ENCODE data around the gene PSENEN.

PSENEN gene

DNA sequence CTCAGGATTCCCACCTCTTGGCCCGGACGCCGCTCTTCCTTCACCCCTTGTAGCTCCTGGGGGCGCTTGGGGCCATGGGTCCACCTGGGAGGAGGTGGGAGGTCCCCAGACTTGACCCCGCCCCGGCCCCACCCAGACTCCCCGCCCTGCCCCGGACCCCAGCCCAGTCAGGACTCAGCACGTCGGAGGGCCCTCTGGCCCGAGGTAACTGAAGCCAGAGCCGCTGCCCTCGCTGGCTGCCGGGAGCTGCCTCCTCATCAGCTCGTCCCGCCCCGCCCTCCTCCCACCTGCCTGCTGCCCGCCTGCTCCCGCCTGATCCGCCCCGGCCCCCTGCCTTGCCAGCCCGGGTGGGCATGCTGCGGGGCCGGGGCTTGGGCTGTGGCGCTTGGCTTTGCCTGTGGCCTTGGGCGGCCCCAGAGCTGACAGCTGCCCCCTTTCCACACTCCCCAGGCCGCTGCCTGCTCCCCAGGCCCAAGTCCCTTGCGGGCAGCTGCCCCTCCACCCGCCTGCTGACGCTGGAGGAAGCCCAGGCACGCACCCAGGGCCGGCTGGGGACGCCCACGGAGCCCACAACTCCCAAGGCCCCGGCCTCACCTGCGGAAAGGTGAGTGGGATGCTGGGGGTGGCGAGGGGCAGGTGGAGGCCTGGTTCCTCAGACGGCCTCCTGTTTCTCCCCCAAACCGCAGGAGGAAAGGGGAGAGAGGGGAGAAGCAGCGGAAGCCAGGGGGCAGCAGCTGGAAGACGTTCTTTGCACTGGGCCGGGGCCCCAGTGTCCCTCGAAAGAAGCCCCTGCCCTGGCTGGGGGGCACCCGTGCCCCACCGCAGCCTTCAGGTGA, 39.3 kb downstream of the PSENEN start:
- peak overlapping the region; percentile 47 for H3K9ac ChIP-seq (ENCODE audit: low read depth, low read length)
- peak overlapping the region; percentile 68 for H3K4me3 ChIP-seq (ENCODE audit: low read depth, low read length)
- no peaks in the 10 kb centered on the region for H3K9me3 ChIP-seq (ENCODE audit: control insufficient read depth, insufficient read depth, low read length)
- H3K36me3 ChIP-seq (ENCODE audit: control insufficient read depth, insufficient read depth, low read length) = no peaks in the 10 kb centered on the region
- H3K4me1 ChIP-seq (ENCODE audit: control insufficient read depth, insufficient read depth, low read length) = peaks cover 2% of the 10 kb centered on the region
- no peaks in the 10 kb centered on the region for H3K27me3 ChIP-seq (ENCODE audit: control insufficient read depth, insufficient read depth, low read length)

DNA sequence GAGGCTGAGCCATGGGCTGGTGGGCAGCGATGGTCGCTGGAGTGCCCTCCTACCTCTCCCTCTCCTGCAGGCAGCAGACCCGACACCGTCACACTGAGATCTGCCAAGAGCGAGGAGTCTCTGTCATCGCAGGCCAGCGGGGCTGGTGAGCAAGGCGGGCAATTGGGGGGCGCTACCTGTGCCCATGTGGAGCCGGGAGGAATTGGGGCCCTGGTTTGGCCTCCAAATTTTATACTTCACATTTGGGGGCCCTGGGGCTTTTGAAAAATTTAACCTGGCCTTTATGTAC, 39.8 kb downstream of the PSENEN start:
- H3K4me3 ChIP-seq (ENCODE audit: low read depth, low read length) = peak overlapping the region; percentile 62
- H3K27me3 ChIP-seq (ENCODE audit: control insufficient read depth, insufficient read depth, low read length) = no peaks in the 10 kb centered on the region
- no peak overlapping the region for H3K9ac ChIP-seq (ENCODE audit: low read depth, low read length)
- H3K36me3 ChIP-seq (ENCODE audit: control insufficient read depth, insufficient read depth, low read length) = no peaks in the 10 kb centered on the region
- H3K9me3 ChIP-seq (ENCODE audit: control insufficient read depth, insufficient read depth, low read length) = no peaks in the 10 kb centered on the region
- H3K4me1 ChIP-seq (ENCODE audit: control insufficient read depth, insufficient read depth, low read length) = peaks cover 2% of the 10 kb centered on the region

GRCh38 chr19:35786299-35787160, 41.1 kb downstream of the PSENEN start:
- no peak overlapping the region for H3K9ac ChIP-seq (ENCODE audit: low read depth, low read length)

DNA sequence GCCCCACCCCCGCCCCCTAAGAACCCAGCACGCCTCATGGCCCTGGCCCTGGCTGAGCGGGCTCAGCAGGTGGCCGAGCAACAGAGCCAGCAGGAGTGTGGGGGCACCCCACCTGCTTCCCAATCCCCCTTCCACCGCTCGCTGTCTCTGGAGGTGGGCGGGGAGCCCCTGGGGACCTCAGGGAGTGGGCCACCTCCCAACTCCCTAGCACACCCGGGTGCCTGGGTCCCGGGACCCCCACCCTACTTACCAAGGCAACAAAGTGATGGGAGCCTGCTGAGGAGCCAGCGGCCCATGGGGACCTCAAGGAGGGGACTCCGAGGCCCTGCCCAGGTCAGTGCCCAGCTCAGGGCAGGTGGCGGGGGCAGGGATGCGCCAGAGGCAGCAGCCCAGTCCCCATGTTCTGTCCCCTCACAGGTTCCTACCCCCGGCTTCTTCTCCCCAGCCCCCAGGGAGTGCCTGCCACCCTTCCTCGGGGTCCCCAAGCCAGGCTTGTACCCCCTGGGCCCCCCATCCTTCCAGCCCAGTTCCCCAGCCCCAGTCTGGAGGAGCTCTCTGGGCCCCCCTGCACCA, 41.9 kb downstream of the PSENEN start:
- Histone ChIP-seq H3K9me3 (ENCODE audit: control insufficient read depth, insufficient read depth, low read length) (no peaks in the 10 kb centered on the region), H3K36me3 (ENCODE audit: control insufficient read depth, insufficient read depth, low read length) (no peaks in the 10 kb centered on the region), H3K27me3 (ENCODE audit: control insufficient read depth, insufficient read depth, low read length) (no peaks in the 10 kb centered on the region), H3K4me1 (ENCODE audit: control insufficient read depth, insufficient read depth, low read length) (no peaks in the 10 kb centered on the region), H3K4me3 (ENCODE audit: low read depth, low read length) (no peak overlapping the region), H3K9ac (ENCODE audit: low read depth, low read length) (no peak overlapping the region)

More at GRCh38 chr19:35786299-35787160, 41.1 kb downstream of the PSENEN start:
- Histone ChIP-seq H3K4me1 (ENCODE audit: control insufficient read depth, insufficient read depth, low read length) (peaks cover under 1% of the 10 kb centered on the region), H3K36me3 (ENCODE audit: control insufficient read depth, insufficient read depth, low read length) (no peaks in the 10 kb centered on the region), H3K9me3 (ENCODE audit: control insufficient read depth, insufficient read depth, low read length) (no peaks in the 10 kb centered on the region), H3K27me3 (ENCODE audit: control insufficient read depth, insufficient read depth, low read length) (no peaks in the 10 kb centered on the region), H3K4me3 (ENCODE audit: low read depth, low read length) (no peak overlapping the region)

GRCh38 chr19:35788205-35788960, 42.9 kb downstream of the PSENEN start:
- H3K36me3 ChIP-seq (ENCODE audit: control insufficient read depth, insufficient read depth, low read length) = no peaks in the 10 kb centered on the region
- no peak overlapping the region for H3K4me3 ChIP-seq (ENCODE audit: low read depth, low read length)
- H3K9me3 ChIP-seq (ENCODE audit: control insufficient read depth, insufficient read depth, low read length) = no peaks in the 10 kb centered on the region
- H3K9ac ChIP-seq (ENCODE audit: low read depth, low read length) = no peak overlapping the region
- H3K27me3 ChIP-seq (ENCODE audit: control insufficient read depth, insufficient read depth, low read length) = no peaks in the 10 kb centered on the region
- no peaks in the 10 kb centered on the region for H3K4me1 ChIP-seq (ENCODE audit: control insufficient read depth, insufficient read depth, low read length)

DNA sequence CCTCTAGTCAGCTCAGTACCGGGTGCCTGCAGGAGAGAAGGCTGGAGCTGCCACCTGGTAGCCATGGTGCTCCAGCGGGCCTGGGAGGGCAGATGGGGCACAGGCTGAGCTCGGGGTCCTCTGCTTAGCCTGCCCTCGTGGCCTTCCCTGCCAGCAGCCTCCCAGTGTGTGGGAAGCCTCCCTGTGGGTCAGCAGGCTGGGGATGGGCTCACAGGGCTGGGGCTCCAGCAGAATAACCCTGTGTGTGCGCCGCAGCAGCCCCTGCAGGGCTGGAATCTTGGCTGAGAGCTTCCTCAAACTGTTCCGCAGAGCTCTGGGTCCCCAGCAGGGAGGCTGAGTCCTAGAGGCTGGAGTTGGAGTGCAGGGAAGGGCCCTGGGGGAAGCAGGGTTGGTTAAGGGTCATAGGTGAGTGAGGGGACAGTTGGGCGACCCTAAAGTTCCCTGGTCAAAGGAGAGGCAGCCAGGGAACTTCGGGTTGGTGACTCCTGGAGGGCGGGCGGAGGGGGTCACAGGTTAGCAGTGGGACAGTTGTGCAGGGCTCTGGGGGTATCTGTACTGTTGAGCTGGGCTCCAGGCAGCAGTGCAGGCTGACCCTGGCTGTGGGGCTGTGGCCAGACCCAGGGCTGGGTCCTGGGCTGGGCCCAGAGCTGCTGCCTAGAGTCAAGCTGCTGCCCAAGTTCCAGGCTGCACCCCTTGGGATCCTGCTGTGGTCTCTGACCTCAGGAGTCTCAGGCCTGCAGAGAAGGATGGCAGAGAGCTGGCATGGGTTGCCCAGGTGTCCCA, 43.9 kb downstream of the PSENEN start:
- Histone ChIP-seq H3K9ac (ENCODE audit: low read depth, low read length) (no peak overlapping the region), H3K4me1 (ENCODE audit: control insufficient read depth, insufficient read depth, low read length) (no peaks in the 10 kb centered on the region), H3K4me3 (ENCODE audit: low read depth, low read length) (no peak overlapping the region), H3K9me3 (ENCODE audit: control insufficient read depth, insufficient read depth, low read length) (no peaks in the 10 kb centered on the region), H3K27me3 (ENCODE audit: control insufficient read depth, insufficient read depth, low read length) (no peaks in the 10 kb centered on the region), H3K36me3 (ENCODE audit: control insufficient read depth, insufficient read depth, low read length) (no peaks in the 10 kb centered on the region)

DNA sequence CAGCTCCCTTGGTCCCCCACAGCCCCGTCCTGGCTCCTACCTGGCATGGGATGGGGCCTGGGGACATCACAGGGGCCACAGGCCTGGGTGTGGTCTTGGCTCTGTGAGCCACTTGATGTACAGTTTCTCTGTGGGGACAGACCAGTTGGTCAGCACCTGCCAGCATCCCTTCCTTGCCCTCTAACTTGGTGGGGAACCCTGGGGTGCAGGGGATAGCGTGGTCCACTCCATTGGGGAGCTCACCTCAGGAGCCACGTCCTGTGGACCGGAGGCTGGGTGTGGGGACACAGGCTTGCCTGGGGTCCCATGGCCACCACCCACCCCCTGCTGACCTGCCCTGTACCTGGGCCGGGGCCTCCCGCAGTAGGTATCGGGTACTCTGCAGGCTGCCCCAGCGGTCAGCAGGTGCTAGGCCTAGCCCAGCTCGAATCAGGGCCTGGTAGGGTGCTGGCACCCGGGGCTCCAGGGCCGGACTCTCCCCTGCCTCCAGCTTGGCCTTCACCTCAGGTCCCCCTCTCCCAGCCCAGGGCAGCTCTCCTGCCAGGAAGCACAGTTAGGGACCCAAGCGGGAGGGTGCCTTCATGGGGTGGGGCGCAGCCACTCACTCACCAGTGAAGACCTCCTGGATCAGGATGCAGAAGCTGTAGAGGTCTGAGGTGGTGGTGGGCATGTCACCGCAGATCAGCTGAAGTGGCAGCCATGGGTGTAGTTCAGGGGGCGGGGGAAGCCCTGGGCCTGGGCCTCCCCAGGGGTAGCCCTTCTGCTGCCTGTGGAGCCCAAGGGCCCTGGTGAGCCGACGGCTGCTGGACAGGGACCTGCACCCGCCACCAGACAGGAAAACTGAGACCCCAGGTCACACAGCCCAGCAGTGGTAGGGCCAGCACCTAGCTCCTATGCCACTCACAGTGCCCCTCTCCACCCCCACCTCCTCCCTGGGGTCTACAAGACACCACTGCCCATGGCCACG, 44.8 kb downstream of the PSENEN start:
- no peak overlapping the region for H3K9ac ChIP-seq (ENCODE audit: low read depth, low read length)

GRCh38 chr19:35790981-35791813, 45.7 kb downstream of the PSENEN start:
- no peaks in the 10 kb centered on the region for H3K4me1 ChIP-seq (ENCODE audit: control insufficient read depth, insufficient read depth, low read length)
- no peaks in the 10 kb centered on the region for H3K9me3 ChIP-seq (ENCODE audit: control insufficient read depth, insufficient read depth, low read length)
- peaks cover 6% of the 10 kb centered on the region for H3K27me3 ChIP-seq (ENCODE audit: control insufficient read depth, insufficient read depth, low read length)
- no peak overlapping the region for H3K4me3 ChIP-seq (ENCODE audit: low read depth, low read length)
- no peaks in the 10 kb centered on the region for H3K36me3 ChIP-seq (ENCODE audit: control insufficient read depth, insufficient read depth, low read length)
- no peak overlapping the region for H3K9ac ChIP-seq (ENCODE audit: low read depth, low read length)

More for the DNA sequence above, 44.8 kb downstream of the PSENEN start:
- H3K9me3 ChIP-seq (ENCODE audit: control insufficient read depth, insufficient read depth, low read length) = no peaks in the 10 kb centered on the region
- no peaks in the 10 kb centered on the region for H3K27me3 ChIP-seq (ENCODE audit: control insufficient read depth, insufficient read depth, low read length)
- H3K36me3 ChIP-seq (ENCODE audit: control insufficient read depth, insufficient read depth, low read length) = no peaks in the 10 kb centered on the region
- no peaks in the 10 kb centered on the region for H3K4me1 ChIP-seq (ENCODE audit: control insufficient read depth, insufficient read depth, low read length)
- H3K4me3 ChIP-seq (ENCODE audit: low read depth, low read length) = no peak overlapping the region

DNA sequence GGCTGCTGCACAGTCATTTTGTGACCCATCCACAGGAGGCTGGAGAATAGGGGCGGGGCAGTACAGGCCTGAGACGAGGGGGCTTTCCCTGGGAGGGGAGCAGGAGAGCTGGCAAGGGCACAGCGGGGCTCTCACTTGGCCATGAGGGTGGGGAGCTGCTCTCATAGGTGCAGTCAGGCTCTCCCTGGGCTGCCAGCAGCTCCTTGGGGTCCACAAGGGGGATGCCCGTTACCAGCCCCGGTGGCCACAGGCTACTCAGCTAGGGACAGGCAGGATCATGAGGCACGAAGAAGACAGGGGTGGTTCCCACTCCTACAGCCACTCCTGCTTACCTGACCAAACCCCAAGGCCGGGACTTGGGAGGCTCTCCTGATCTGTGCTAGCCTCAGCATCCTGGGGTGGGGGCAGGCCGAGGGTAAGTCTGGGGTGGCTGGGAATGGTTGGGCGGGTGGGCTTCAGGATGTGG, 46.4 kb downstream of the PSENEN start:
- H3K4me3 ChIP-seq (ENCODE audit: low read depth, low read length) = no peak overlapping the region
- no peaks in the 10 kb centered on the region for H3K36me3 ChIP-seq (ENCODE audit: control insufficient read depth, insufficient read depth, low read length)
- H3K9me3 ChIP-seq (ENCODE audit: control insufficient read depth, insufficient read depth, low read length) = no peaks in the 10 kb centered on the region
- H3K9ac ChIP-seq (ENCODE audit: low read depth, low read length) = no peak overlapping the region
- H3K4me1 ChIP-seq (ENCODE audit: control insufficient read depth, insufficient read depth, low read length) = no peaks in the 10 kb centered on the region
- peaks cover 13% of the 10 kb centered on the region for H3K27me3 ChIP-seq (ENCODE audit: control insufficient read depth, insufficient read depth, low read length)

Data from iPS-15b (cell line).